Mesenchymal stem cell (in vitro differentiated cells and primary cell): ENCODE results near the gene THSD7A.

Source experiments
- DNase-seq: peaks from one replicate; pipeline ENCODE4 v3.0.0-alpha.2; 2013
- H2AFZ ChIP-seq: one replicate; pipeline ENCODE4 v1.6.1; 2013; ENCODE audit warnings: low read depth, mild to moderate bottlenecking, control low read depth, inconsistent platforms, low read length, moderate library complexity
- H2AK5ac ChIP-seq: 2 replicates; pipeline ENCODE4 v1.6.1; 2013; ENCODE audit warnings: low read length, moderate library complexity, mild to moderate bottlenecking, inconsistent platforms; ENCODE audit not compliant: severe bottlenecking
- H2BK120ac ChIP-seq: one replicate; pipeline ENCODE4 v1.6.1; 2013; ENCODE audit warnings: low read depth, mild to moderate bottlenecking, inconsistent platforms, low read length, moderate library complexity
- H2BK12ac ChIP-seq, 2 experiments: one replicate each; pipeline ENCODE4 v1.6.1; 2013; ENCODE audit warnings: inconsistent platforms in 2 of 2, low read length in 2 of 2, mild to moderate bottlenecking in 2 of 2, moderate library complexity in 2 of 2, control low read depth in 1 of 2
- H2BK15ac ChIP-seq: one replicate; pipeline ENCODE4 v1.6.1; 2013; ENCODE audit warnings: mild to moderate bottlenecking, low read depth, inconsistent platforms; ENCODE audit not compliant: poor library complexity, severe bottlenecking
- H2BK5ac ChIP-seq: 2 replicates; pipeline ENCODE4 v1.6.1; 2013; ENCODE audit warnings: low read depth, mild to moderate bottlenecking, low read length, control low read depth, inconsistent platforms; ENCODE audit not compliant: poor library complexity, severe bottlenecking
- H3K14ac ChIP-seq, 2 experiments: one replicate each; pipeline ENCODE4 v1.6.1; 2013; ENCODE audit warnings: inconsistent platforms in 2 of 2, low read length in 2 of 2, control low read depth in 1 of 2, mild to moderate bottlenecking in 1 of 2, moderate library complexity in 1 of 2
- H3K18ac ChIP-seq, 2 experiments: one replicate each; pipeline ENCODE4 v1.6.1; 2013; ENCODE audit warnings: inconsistent platforms in 2 of 2, low read length in 2 of 2, control low read depth in 1 of 2, low read depth in 1 of 2, mild to moderate bottlenecking in 1 of 2
- H3K23ac ChIP-seq, 2 experiments: one replicate each; pipeline ENCODE4 v1.6.1; 2013; ENCODE audit warnings: inconsistent platforms in 2 of 2, low read length in 2 of 2, mild to moderate bottlenecking in 2 of 2, moderate library complexity in 2 of 2, control low read depth in 1 of 2
- H3K27ac ChIP-seq: 2 replicates; pipeline ENCODE4 v1.5.1; 2013; ENCODE audit warnings: mild to moderate bottlenecking, moderate library complexity, low read length, control low read depth, inconsistent platforms; ENCODE audit not compliant: poor library complexity, severe bottlenecking
- H3K27me3 ChIP-seq, 2 experiments: 2 replicates each; pipeline versions ENCODE4 v1.6.1 to v1.7.0; 2013; ENCODE audit warnings: low read length in 2 of 2, mild to moderate bottlenecking in 2 of 2, moderate library complexity in 2 of 2, control low read depth in 1 of 2, inconsistent platforms in 1 of 2; ENCODE audit not compliant: control insufficient read depth in 1 of 2, insufficient read depth in 1 of 2
- H3K36me3 ChIP-seq, 2 experiments: 2 replicates each; pipeline versions ENCODE4 v1.6.1 to v1.7.0; 2013; ENCODE audit warnings: low read length in 2 of 2, control low read depth in 1 of 2, inconsistent platforms in 1 of 2, low read depth in 1 of 2, mild to moderate bottlenecking in 1 of 2; ENCODE audit not compliant: insufficient read depth in 2 of 2, control insufficient read depth in 1 of 2
- H3K4ac ChIP-seq, 2 experiments: one replicate each; pipeline ENCODE4 v1.6.1; 2013; ENCODE audit warnings: inconsistent platforms in 2 of 2, low read length in 2 of 2, mild to moderate bottlenecking in 2 of 2, moderate library complexity in 2 of 2, control low read depth in 1 of 2, low read depth in 1 of 2
- H3K4me1 ChIP-seq: 2 replicates; pipeline ENCODE4 v1.6.1; 2013; ENCODE audit warnings: low read depth, low read length, control low read depth; ENCODE audit not compliant: control insufficient read depth, insufficient read depth
- H3K4me2 ChIP-seq: 2 replicates; pipeline ENCODE4 v1.6.1; 2013; ENCODE audit warnings: low read length, mild to moderate bottlenecking, inconsistent platforms; ENCODE audit not compliant: poor library complexity, severe bottlenecking
- H3K4me3 ChIP-seq, 2 experiments: 2 replicates each; pipeline versions ENCODE4 v1.5.1 to v1.7.0; 2013; ENCODE audit warnings: low read length in 2 of 2, mild to moderate bottlenecking in 2 of 2, control low read depth in 1 of 2, low read depth in 1 of 2; ENCODE audit not compliant: insufficient read depth in 1 of 2
- H3K79me1 ChIP-seq: replicated peaks from 2 replicates; pipeline ENCODE4 v1.6.1; 2013; ENCODE audit warnings: mild to moderate bottlenecking, control low read depth, low read length, inconsistent platforms; ENCODE audit not compliant: poor library complexity, severe bottlenecking
- H3K9ac ChIP-seq: 2 replicates; pipeline ENCODE4 v1.7.0; 2013; ENCODE audit warnings: mild to moderate bottlenecking, low read length, moderate library complexity
- H3K9me3 ChIP-seq: 2 replicates; pipeline ENCODE4 v1.7.0; 2013; ENCODE audit warnings: mild to moderate bottlenecking, low read length; ENCODE audit not compliant: control insufficient read depth
- H4K8ac ChIP-seq: one replicate; pipeline ENCODE4 v1.6.1; 2013; ENCODE audit warnings: inconsistent platforms, mild to moderate bottlenecking, low read length, moderate library complexity
- H4K91ac ChIP-seq: one replicate; pipeline ENCODE4 v1.6.1; 2013; ENCODE audit warnings: mild to moderate bottlenecking, low read length, inconsistent platforms
- WGBS: methylation state at CpG from one replicate; pipeline ENCODE4 v1.1.7; 2013; ENCODE audit warnings: mixed read lengths; 5-methylcytosine and 5-hydroxymethylcytosine counted together

The THSD7A gene

GRCh38 chr7:11620406-11621253, 211.4 kb downstream of the THSD7A start:
- Histone ChIP-seq H3K18ac (no peak overlapping the region), H3K27ac (no peak overlapping the region), H3K9me3 (no peaks in the 10 kb centered on the region), H2BK15ac (no peak overlapping the region), H3K4me3 (no peak overlapping the region), H2AK5ac (no peak overlapping the region), H4K91ac (no peak overlapping the region), H3K4me1 (no peaks in the 10 kb centered on the region), H3K23ac (no peak overlapping the region), H3K14ac (no peak overlapping the region), H3K9ac (no peak overlapping the region), H3K4ac (no peak overlapping the region), H2BK5ac (no peak overlapping the region), H3K79me1 (no peaks in the 10 kb centered on the region), H3K27me3 (no peaks in the 10 kb centered on the region), H4K8ac (no peak overlapping the region), H3K36me3 (no peaks in the 10 kb centered on the region), H2BK12ac (no peak overlapping the region), H2BK120ac (no peak overlapping the region), H3K4me2 (no peak overlapping the region), H2AFZ (no peak overlapping the region)
- 94% methylated on average over 5 of the region's 5 CpGs for WGBS
- DNase-seq, result no peak

GRCh38 chr7:11616466-11616865, 215.5 kb downstream of the THSD7A start:
- Histone ChIP-seq H3K79me1 (no peaks in the 10 kb centered on the region), H3K9me3 (no peaks in the 10 kb centered on the region), H3K4me2 (no peak overlapping the region), H3K4me3 (no peak overlapping the region), H2BK5ac (no peak overlapping the region), H3K23ac (no peak overlapping the region), H4K8ac (no peak overlapping the region), H2BK120ac (no peak overlapping the region), H3K18ac (no peak overlapping the region), H2AFZ (no peak overlapping the region), H2AK5ac (no peak overlapping the region), H3K9ac (no peak overlapping the region), H2BK12ac (no peak overlapping the region), H3K27me3 (no peaks in the 10 kb centered on the region), H2BK15ac (no peak overlapping the region), H3K4me1 (no peaks in the 10 kb centered on the region), H3K27ac (no peak overlapping the region), H4K91ac (no peak overlapping the region), H3K4ac (no peak overlapping the region), H3K36me3 (no peaks in the 10 kb centered on the region), H3K14ac (no peak overlapping the region)
- no peak for DNase-seq
- no CpG with 5 or more reads among the region's 2 CpGs for WGBS

GRCh38 chr7:11615174-11615573, 216.8 kb downstream of the THSD7A start:
- Histone ChIP-seq H3K4me2 (no peak overlapping the region), H3K23ac (no peak overlapping the region), H2BK120ac (no peak overlapping the region), H3K18ac (no peak overlapping the region), H3K27me3 (no peaks in the 10 kb centered on the region), H2BK12ac (no peak overlapping the region), H2BK15ac (no peak overlapping the region), H2AFZ (no peak overlapping the region), H3K4ac (no peak overlapping the region), H3K27ac (no peak overlapping the region), H4K8ac (no peak overlapping the region), H3K4me1 (no peaks in the 10 kb centered on the region), H2BK5ac (no peak overlapping the region), H3K79me1 (no peaks in the 10 kb centered on the region), H3K36me3 (no peaks in the 10 kb centered on the region), H4K91ac (peak overlapping the region; percentile 25), H2AK5ac (no peak overlapping the region), H3K14ac (no peak overlapping the region), H3K9me3 (no peaks in the 10 kb centered on the region), H3K9ac (no peak overlapping the region), H3K4me3 (no peak overlapping the region)
- no peak for DNase-seq
- WGBS, result 61% methylated on average over 2 of the region's 2 CpGs

GRCh38 chr7:11613292-11613930, 218.6 kb downstream of the THSD7A start:
- H3K4me1 ChIP-seq, result no peaks in the 10 kb centered on the region

More at GRCh38 chr7:11613292-11613930, 218.6 kb downstream of the THSD7A start:
- Histone ChIP-seq H2BK5ac (no peak overlapping the region), H3K9me3 (no peaks in the 10 kb centered on the region), H3K4me2 (no peak overlapping the region), H3K18ac (no peak overlapping the region), H3K4me3 (no peak overlapping the region), H3K23ac (no peak overlapping the region), H2AFZ (no peak overlapping the region), H3K14ac (no peak overlapping the region), H2AK5ac (no peak overlapping the region), H3K9ac (no peak overlapping the region), H3K27ac (no peak overlapping the region), H3K79me1 (no peaks in the 10 kb centered on the region), H4K91ac (no peak overlapping the region), H3K4ac (no peak overlapping the region), H3K27me3 (no peaks in the 10 kb centered on the region), H3K36me3 (no peaks in the 10 kb centered on the region), H2BK120ac (no peak overlapping the region), H2BK15ac (no peak overlapping the region), H4K8ac (no peak overlapping the region), H2BK12ac (no peak overlapping the region)
- no peak for DNase-seq
- 79% methylated on average over 5 of the region's 5 CpGs for WGBS
